IPS DF 19.7 (cell line): ENCODE measurements around the gene SGMS1.
"Not testable (repeated sequence)": the region's sequence is repeated elsewhere in the genome, so short reads cannot be mapped to it uniquely, and the experiment has no call there.

Source experiments
- DNase-seq: peaks from one replicate; pipeline ENCODE4 v3.0.0-alpha.2; 2013; ENCODE audit warnings: low read depth, low spot score

SGMS1 gene

DNA sequence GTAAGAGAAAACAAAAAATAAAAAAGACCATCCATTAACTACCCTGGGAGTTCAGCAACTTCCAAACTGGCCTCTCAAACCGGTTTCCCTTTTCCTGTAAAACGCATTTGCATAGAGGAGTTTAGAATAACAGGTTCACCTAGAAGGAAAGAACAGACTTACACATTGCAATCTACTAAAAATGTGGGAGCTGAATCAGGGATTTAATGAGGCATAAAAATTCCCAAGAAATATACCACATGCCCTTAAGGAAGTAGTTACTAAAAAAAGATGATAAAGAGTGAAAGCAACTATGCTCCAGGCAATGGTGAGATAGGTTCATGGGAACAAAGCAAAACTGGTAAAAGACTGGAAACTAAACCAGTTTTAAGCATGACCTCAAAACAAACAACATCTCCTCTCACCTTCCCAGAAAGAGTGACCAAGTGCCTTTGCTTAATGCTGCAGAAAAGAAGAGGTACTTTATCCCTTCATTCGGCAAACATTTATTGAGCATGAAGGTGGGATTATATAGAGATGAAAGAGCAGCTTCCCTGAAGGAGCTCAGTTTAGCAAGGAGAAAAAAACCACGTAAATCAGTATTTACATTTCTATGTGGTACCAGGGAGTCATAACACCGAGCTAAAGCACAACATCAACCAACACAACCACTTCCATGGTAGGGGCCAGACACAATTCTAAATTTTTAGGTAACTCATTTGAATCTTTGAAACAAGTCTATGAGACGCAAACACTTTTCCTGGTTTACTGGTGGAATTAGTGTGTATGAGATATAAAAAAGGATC, 152.8 kb downstream of the SGMS1 start:
- peak; percentile 17 for DNase-seq

DNA sequence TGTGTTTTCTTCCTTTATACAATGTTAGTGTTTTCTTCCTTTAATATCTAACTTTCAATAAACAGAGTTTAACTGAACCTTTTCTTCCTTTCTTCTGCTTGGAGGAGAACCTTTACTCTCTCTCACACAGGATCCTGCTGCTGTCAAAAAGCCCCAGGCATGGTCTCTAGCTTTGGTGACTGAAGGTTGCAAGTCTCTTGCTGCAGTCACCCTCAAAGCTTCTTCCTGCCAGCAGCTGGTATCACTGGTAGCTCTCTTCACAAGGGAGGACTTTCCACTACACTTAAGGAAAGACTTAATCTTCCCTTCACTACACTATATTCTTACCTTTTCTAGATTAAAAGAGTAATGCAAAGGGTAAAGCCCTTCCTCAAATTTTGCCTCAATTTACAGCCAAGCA, 153.4 kb downstream of the SGMS1 start:
- DNase-seq = peak; percentile 7

DNA sequence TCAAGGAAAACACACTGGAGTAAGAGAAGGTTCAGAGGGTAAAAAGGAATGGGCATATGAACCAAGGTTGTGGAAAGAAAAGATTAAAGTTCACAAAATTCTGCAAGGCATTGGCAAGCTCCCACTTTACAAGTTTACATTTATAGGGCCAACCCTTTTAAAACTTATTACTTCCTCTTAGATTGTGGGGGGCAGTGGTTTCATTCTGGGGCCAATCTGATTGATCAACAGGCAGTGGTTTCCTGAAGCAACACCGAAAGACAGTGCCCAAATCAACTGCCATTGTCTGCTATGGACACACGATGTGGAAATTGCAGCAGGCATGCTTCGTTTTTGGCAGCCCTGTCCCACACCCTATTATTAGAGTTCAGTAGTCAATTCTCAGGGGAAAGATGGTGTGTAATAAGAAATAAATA, 154.0 kb downstream of the SGMS1 start:
- DNase-seq = no peak

DNA sequence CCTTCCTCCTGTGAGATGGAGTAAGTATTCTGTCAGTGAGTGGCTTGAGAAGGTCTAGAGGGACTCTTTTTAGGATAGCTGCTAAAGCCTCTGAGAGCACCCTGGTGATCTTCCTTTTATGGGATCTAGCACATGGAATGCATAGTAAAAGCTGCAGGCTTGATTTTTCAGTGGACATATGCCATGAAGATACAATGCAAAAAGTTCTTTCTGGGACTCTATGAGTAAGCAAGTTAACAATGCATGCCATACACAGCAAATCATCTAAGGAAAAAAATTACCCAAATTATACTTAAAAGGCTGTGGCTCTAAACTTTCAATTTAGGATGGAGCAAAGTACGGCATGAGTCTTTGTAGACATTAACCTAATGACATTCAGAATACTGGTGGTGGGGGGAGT, 154.5 kb downstream of the SGMS1 start:
- no peak for DNase-seq

- no peak for DNase-seq
Observed at GRCh38 chr10:50467209-50467608, 156.5 kb downstream of the SGMS1 start.

DNA sequence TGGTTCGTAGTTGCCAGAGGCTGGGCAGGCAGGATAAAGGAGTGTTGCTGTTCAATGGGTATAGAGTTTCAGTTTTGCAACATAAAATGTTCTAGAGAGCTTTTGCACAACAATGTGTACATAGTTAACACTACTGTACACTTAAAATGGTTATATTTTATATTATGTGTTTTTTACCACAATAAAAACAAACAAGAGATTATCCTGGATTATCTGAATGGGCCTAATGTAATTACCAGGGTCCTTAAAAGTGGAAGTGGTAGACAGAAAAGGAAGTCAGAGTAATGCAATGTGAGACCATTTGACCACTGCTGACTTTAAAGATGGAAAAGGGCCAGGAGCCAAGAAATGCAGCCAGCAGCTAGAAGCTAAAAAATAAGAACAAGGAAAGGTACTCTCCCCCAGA, 159.7 kb downstream of the SGMS1 start:
- no peak for DNase-seq

GRCh38 chr10:50461834-50462233, 161.9 kb downstream of the SGMS1 start:
- DNase-seq = no peak

GRCh38 chr10:50461123-50461522, 162.6 kb downstream of the SGMS1 start:
- DNase-seq = no peak

DNA sequence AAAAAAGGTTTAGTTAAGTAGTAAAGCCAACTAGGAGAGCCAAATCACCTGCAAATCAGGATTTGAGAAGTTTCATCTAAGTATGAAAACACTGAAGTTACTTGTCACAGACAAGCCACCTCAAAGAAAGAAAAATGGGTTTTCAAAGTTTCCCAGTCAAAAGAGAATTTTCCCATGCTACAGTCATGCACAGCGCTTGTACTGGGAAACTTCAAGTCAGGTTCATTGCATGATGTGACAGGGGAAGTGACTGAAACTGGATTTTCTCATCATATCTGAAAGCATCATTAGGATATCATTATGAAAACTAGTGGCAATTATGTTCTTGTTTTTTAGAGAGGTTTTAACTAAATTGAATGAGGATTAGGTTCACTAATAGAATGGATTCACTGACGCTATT, 167.0 kb downstream of the SGMS1 start:
- no peak for DNase-seq

DNA sequence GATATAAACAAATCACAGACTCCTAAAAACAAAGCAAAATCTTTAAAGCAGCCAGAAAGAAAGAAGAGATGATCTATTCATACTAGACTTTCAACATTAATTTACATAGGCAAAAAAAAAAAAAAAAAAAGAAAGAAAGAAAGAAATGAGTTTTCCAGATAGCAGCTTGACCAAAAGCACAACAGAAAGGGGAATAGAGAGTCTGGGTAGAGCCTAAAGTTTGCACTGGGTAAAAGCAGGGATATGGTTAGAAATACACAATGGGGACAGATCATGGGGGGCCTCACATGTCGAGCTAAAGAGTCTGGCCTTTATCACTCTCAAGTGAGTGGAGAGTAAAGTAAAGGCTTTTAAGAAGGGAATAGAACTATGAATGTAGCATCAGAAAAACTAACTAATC, 169.8 kb downstream of the SGMS1 start:
- DNase-seq = no peak

GRCh38 chr10:50452603-50453002, 171.2 kb downstream of the SGMS1 start:
- DNase-seq = no peak

GRCh38 chr10:50447691-50448090, 176.1 kb downstream of the SGMS1 start:
- DNase-seq = no peak

DNA sequence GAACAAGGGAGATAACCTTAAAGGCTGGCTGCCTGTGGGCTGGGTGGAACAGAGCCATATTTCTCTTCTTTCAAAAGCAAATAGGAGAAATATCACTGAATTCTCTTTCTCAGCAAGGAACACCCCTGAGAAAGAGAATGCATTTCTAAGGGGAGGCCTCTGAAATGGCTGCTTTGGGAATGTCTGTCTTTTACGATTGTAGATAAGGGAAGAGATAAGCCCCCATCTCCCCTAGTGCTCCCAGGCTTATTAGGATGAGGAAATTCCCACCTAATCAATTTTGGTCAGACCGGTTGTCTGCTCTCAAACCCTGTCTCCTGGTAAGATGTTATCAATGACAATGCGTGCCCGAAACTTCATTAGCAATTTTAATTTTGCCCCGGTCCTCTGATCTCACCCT, 178.0 kb downstream of the SGMS1 start:
- DNase-seq = not testable (repeated sequence)

DNA sequence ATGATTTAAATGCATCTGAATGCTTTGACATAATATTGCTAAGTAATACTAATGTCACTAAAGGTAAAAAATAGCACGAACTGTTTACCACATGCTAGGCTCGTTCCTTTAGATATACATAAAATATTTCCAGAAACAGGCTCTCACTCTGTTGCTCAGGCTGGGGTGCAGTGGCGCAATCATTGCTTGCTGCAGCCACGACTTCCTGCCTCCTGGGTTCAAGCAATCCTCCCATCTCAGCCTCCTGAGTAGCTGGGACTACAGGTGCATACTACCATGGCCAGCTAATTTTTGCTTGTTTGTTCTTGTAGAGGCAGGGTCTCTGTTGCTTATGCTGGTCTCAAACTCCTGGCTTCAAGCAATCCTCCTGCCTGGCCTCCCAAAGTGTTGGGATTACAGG, 183.3 kb downstream of the SGMS1 start:
- DNase-seq = no peak

- DNase-seq = no peak
Observed at GRCh38 chr10:50439806-50440205, 183.9 kb downstream of the SGMS1 start.

- no peak for DNase-seq
Observed at GRCh38 chr10:50439187-50439586, 184.6 kb downstream of the SGMS1 start.

- no peak for DNase-seq
Observed at GRCh38 chr10:50438049-50438936, 185.5 kb downstream of the SGMS1 start.

DNA sequence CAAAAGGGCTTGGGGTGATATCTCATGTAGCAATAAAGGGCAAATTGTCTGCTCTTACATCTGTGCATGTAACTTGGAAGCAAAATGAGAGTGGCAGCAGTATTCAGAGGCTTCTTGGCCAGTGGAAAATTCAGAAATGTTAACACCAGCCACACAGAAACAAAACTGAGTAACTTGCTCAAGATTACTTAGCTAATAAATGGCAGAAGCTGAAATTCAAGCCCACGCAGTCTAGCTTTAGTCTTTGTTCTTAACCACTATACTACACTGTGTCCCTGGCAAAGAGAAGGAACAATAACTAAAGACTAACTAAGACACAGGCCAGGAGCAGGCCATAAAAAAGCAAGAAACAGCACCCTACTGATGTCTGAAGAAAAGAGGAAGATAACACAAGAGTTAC, 186.5 kb downstream of the SGMS1 start:
- DNase-seq = no peak

DNA sequence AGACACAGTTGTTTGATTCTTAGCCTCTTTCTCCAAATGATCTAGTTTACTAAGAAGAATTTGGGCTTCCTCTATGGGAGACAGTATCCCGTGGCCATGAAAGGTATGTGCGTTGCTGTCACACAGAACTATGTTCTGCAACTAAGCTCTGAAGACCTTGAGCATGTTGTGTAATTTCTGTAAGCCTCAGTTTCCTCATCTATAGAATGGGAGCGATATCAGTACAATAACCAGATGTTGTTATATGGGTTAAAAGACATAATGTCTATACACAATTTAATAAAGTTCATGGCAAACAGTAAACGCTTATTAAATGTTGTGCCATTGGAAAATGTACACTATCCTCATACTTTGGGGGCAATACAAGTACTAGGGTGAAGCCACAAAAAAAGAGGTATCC, 187.0 kb downstream of the SGMS1 start:
- DNase-seq = no peak

DNA sequence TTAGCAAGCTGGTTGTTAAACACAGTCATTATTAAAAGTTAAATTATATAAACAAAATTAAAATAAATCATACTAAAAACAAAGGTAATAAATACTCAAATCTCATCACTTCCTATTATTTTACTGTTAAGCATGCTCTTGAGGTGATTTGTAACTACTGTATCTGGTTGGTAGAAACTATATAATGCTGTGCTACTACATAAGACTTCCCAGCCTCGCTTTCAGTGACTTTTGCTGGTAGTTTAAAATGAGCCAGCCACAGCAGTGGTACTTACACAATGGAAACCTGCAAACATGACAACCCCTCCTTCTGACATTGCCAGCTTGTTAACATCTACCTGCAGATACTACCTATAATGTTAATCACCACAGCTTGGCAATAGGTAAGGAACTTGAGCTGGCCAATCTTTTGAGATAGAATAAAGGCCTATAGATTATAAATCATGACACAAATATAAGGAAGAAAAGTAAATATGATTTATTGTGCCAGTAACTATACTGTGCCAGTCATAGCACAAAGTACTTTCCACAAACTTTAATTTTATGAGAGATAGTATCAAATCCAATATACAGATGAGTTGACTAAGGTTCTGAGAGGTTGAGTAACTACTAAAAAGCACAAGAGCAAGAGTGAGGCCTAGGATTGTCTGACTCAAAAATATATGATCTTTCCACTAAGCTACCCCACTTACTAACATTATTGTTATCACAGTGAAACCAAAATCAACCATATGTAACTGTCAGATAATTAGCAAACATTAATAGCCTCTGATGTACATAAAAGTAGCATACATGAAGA, 191.3 kb downstream of the SGMS1 start:
- no peak for DNase-seq

- DNase-seq = no peak
Observed at GRCh38 chr10:50431791-50432190, 192.0 kb downstream of the SGMS1 start.

DNA sequence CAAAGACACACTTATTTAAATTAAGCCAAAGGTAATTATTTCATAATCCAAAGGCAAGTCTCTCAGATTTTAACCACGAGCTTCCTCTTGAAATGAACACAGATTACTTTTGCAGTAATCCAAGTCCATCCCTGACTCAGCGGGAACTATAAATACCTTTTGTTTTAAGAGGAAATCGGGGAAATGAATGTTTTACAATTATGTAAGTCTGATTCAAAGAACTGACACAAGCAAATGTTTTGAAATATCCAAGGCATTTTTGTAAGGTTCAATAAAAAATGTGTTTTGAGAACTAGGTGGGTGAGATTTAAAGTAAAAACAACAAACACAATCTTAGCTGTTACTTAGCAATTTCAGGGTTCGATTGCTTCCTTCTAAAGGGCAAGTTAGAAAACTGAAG, 192.6 kb downstream of the SGMS1 start:
- no peak for DNase-seq
